GM12878 (cell line): ENCODE measurements around the gene METTL23. TPM values are rescaled to one million over a fixed set of nuclear protein-coding genes. Genes with fewer than 3 reads are reported as not detected.

ENCODE experiments used
- BHLHE40 ChIP-seq, 2 experiments: fragments of 450-650 bp in 1 of 2; IDR thresholded peaks; 2 replicates each; pipeline ENCODE4 v1.6.1; 2011 to 2017; ENCODE audit warnings: low read depth in 2 of 2, borderline replicate concordance in 1 of 2, improper control_type of control experiment in 1 of 2, low read length in 1 of 2, mild to moderate bottlenecking in 1 of 2
- CHD1 ChIP-seq: IDR thresholded peaks from 2 replicates; pipeline ENCODE4 v1.6.1; 2012; ENCODE audit warnings: low read depth, low read length, improper control_type of control experiment
- EZH2 ChIP-seq: IDR thresholded peaks from 2 replicates; pipeline ENCODE4 v1.6.1; 2012; ENCODE audit warnings: low read depth, mild to moderate bottlenecking, control low read depth, inconsistent platforms, low read length, borderline replicate concordance; ENCODE audit not compliant: control insufficient read depth
- JUND ChIP-seq: IDR thresholded peaks from 2 replicates; pipeline ENCODE4 v1.6.1; 2012; ENCODE audit warnings: low read depth, mild to moderate bottlenecking, low read length, improper control_type of control experiment, moderate library complexity
- MEF2B ChIP-seq: fragments of 450-650 bp; IDR thresholded peaks from 2 replicates; pipeline ENCODE4 v1.6.1; 2018; ENCODE audit warnings: mild to moderate bottlenecking, moderate library complexity; ENCODE audit not compliant: partially characterized antibody, poor library complexity, severe bottlenecking
- NFXL1 ChIP-seq: fragments of 450-650 bp; IDR thresholded peaks from 2 replicates; pipeline ENCODE4 v1.6.1; 2017; ENCODE audit warnings: antibody characterized with exemption, mild to moderate bottlenecking, borderline replicate concordance
- RELA ChIP-seq: fragments of 450-650 bp; IDR thresholded peaks from 2 replicates; pipeline ENCODE4 v1.8.0; 2014; ENCODE audit warnings: borderline replicate concordance; ENCODE audit not compliant: partially characterized antibody
- SIX5 ChIP-seq: IDR thresholded peaks from 2 replicates; pipeline ENCODE4 v1.6.1; 2011; ENCODE audit warnings: mild to moderate bottlenecking, low read depth, low read length, moderate library complexity; ENCODE audit not compliant: severe bottlenecking
- SMARCA5 ChIP-seq: fragments of 450-650 bp; IDR thresholded peaks from 2 replicates; pipeline ENCODE4 v1.6.1; 2017; ENCODE audit warnings: mild to moderate bottlenecking
- SUPT20H ChIP-seq: IDR thresholded peaks from 2 replicates; pipeline ENCODE4 v1.6.1; 2011; ENCODE audit warnings: low read depth, mild to moderate bottlenecking, low read length, moderate library complexity, borderline replicate concordance; ENCODE audit not compliant: control insufficient read depth
- ZNF24 ChIP-seq: fragments of 450-650 bp; IDR thresholded peaks from 2 replicates; pipeline ENCODE4 v1.6.1; 2017; ENCODE audit warnings: antibody characterized with exemption, mild to moderate bottlenecking
- polyA plus RNA-seq, 11 experiments: library from polyadenylated mRNA; depleted of rRNA in 4 of 11; unstranded in 6 of 11; stranded (reverse) in 5 of 11; fragments of >200 nt; fragmentation: Nextera tagmentation in 4 of 11; fragmentation: Illumina TruSeq in 1 of 11; extraction: Ambion mirVana in 4 of 11; extraction: Trizol in 1 of 11; gene quantifications; 1 replicate in 1 of 11; 2 replicates in 10 of 11; pipeline versions ENCODE4 v1.2.1 to v1.2.3, GENCODE V29; 2011 to 2016; ENCODE audit warnings: inconsistent platforms in 2 of 11, missing spikeins in 2 of 11, low read depth in 1 of 11
- total RNA-seq, 4 experiments: library from RNA; depleted of rRNA in 3 of 4; stranded (reverse); fragments of >200 nt in 3 of 4; fragmentation: Illumina TruSeq in 1 of 4; extraction: Trizol in 1 of 4; gene quantifications; 2 replicates each; pipeline versions ENCODE4 v1.2.1 to v1.2.3, GENCODE V29; 2013 to 2021
- TF ChIP-seq, protein P1 (sequence below): IDR thresholded peaks from 2 replicates; pipeline ENCODE4 v1.6.1; 2011; ENCODE audit warnings: borderline replicate concordance, low read depth, mild to moderate bottlenecking, moderate library complexity, low read length; ENCODE audit not compliant: insufficient read depth, poor library complexity, severe bottlenecking
- TF ChIP-seq, protein P2 (sequence below): fragments of 450-650 bp; formaldehyde crosslinking; IDR thresholded peaks from 2 replicates; pipeline ENCODE4 v1.4.0; 2020; ENCODE audit warnings: mild to moderate bottlenecking, moderate library complexity
- TF ChIP-seq, protein P3 (sequence below): fragments of 450-650 bp; IDR thresholded peaks from 2 replicates; pipeline ENCODE4 v1.6.1; 2017; ENCODE audit warnings: mild to moderate bottlenecking, moderate library complexity
- TF ChIP-seq, protein P4 (sequence below): fragments of 450-650 bp; IDR thresholded peaks from 2 replicates; pipeline ENCODE4 v1.6.1; 2017; ENCODE audit warnings: mild to moderate bottlenecking, low read depth, inconsistent platforms; ENCODE audit not compliant: poor library complexity, severe bottlenecking

Gene METTL23
- total and polyA plus RNA-seq, 10 of the 15 experiments (the other 5 are each of a cell fraction or from before 2014, with no cell fraction given), result 25.6 to 61.5 (median 30.9) TPM

DNA sequence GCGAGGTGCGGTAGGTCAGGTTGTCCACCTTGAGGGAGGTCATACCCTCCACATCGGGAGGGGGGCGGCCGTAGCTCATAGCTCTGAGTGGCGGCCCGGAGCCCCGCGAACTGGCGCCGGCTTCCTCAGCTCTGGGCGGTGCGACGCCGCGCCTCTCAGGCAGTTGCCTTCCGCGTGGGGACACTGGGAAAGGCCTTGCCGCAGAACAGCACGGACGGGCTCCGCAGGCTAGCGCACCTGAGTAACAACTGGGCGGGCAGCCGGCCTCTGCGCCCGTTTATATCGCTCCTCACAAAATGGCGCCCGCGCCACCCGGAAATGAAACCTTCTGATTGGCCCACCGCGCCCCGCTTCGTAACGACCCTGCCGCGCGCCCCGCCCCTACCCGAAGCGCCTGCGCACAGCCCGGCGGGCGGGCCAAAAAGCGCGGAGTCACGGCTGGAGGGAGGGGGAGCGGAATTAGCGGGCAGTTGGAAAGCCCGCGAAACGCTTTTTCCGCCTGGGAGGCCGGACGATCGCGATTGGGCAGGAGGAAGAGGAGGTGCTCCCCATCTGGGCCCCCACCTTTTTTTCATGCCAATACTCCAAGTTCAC, 10.5 kb downstream of the METTL23 start, which contains the start of gene SRSF2 (continued):
- TF ChIP-seq SMARCA5 (peak; percentile 17; the same call in 1 of the 2 replicates), CHD1 (0 out of 2 replicates have a peak, but pooled peaks have one; percentile 78), RELA (peak; percentile 61), SIX5 (peak; percentile 61), ZNF24 (peak; percentile 25; the same call in 1 of the 2 replicates), JUND (no peak), SUPT20H (no peak), EZH2 (no peak), BHLHE40 (IDR thresholded peaks at IDR 0.05; ENCODE audit: borderline replicate concordance in 1 of 2, low read depth in 2 of 2, low read length in 1 of 2) (no peak), NFXL1 (0 out of 2 replicates have a peak, but pooled peaks have one; percentile 45), MEF2B (peak; percentile 7)
- TF ChIP-seq, protein P1, sequence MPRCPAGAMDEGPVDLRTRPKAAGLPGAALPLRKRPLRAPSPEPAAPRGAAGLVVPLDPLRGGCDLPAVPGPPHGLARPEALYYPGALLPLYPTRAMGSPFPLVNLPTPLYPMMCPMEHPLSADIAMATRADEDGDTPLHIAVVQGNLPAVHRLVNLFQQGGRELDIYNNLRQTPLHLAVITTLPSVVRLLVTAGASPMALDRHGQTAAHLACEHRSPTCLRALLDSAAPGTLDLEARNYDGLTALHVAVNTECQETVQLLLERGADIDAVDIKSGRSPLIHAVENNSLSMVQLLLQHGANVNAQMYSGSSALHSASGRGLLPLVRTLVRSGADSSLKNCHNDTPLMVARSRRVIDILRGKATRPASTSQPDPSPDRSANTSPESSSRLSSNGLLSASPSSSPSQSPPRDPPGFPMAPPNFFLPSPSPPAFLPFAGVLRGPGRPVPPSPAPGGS, result no peak
- TF ChIP-seq, protein P2, sequence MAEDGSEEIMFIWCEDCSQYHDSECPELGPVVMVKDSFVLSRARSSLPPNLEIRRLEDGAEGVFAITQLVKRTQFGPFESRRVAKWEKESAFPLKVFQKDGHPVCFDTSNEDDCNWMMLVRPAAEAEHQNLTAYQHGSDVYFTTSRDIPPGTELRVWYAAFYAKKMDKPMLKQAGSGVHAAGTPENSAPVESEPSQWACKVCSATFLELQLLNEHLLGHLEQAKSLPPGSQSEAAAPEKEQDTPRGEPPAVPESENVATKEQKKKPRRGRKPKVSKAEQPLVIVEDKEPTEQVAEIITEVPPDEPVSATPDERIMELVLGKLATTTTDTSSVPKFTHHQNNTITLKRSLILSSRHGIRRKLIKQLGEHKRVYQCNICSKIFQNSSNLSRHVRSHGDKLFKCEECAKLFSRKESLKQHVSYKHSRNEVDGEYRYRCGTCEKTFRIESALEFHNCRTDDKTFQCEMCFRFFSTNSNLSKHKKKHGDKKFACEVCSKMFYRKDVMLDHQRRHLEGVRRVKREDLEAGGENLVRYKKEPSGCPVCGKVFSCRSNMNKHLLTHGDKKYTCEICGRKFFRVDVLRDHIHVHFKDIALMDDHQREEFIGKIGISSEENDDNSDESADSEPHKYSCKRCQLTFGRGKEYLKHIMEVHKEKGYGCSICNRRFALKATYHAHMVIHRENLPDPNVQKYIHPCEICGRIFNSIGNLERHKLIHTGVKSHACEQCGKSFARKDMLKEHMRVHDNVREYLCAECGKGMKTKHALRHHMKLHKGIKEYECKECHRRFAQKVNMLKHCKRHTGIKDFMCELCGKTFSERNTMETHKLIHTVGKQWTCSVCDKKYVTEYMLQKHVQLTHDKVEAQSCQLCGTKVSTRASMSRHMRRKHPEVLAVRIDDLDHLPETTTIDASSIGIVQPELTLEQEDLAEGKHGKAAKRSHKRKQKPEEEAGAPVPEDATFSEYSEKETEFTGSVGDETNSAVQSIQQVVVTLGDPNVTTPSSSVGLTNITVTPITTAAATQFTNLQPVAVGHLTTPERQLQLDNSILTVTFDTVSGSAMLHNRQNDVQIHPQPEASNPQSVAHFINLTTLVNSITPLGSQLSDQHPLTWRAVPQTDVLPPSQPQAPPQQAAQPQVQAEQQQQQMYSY (CRISPR knock-in tag), result no peak
- TF ChIP-seq, protein P3, sequence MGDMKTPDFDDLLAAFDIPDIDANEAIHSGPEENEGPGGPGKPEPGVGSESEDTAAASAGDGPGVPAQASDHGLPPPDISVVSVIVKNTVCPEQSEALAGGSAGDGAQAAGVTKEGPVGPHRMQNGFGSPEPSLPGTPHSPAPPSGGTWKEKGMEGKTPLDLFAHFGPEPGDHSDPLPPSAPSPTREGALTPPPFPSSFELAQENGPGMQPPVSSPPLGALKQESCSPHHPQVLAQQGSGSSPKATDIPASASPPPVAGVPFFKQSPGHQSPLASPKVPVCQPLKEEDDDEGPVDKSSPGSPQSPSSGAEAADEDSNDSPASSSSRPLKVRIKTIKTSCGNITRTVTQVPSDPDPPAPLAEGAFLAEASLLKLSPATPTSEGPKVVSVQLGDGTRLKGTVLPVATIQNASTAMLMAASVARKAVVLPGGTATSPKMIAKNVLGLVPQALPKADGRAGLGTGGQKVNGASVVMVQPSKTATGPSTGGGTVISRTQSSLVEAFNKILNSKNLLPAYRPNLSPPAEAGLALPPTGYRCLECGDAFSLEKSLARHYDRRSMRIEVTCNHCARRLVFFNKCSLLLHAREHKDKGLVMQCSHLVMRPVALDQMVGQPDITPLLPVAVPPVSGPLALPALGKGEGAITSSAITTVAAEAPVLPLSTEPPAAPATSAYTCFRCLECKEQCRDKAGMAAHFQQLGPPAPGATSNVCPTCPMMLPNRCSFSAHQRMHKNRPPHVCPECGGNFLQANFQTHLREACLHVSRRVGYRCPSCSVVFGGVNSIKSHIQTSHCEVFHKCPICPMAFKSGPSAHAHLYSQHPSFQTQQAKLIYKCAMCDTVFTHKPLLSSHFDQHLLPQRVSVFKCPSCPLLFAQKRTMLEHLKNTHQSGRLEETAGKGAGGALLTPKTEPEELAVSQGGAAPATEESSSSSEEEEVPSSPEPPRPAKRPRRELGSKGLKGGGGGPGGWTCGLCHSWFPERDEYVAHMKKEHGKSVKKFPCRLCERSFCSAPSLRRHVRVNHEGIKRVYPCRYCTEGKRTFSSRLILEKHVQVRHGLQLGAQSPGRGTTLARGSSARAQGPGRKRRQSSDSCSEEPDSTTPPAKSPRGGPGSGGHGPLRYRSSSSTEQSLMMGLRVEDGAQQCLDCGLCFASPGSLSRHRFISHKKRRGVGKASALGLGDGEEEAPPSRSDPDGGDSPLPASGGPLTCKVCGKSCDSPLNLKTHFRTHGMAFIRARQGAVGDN, result peak; percentile 93
- TF ChIP-seq, protein P4, sequence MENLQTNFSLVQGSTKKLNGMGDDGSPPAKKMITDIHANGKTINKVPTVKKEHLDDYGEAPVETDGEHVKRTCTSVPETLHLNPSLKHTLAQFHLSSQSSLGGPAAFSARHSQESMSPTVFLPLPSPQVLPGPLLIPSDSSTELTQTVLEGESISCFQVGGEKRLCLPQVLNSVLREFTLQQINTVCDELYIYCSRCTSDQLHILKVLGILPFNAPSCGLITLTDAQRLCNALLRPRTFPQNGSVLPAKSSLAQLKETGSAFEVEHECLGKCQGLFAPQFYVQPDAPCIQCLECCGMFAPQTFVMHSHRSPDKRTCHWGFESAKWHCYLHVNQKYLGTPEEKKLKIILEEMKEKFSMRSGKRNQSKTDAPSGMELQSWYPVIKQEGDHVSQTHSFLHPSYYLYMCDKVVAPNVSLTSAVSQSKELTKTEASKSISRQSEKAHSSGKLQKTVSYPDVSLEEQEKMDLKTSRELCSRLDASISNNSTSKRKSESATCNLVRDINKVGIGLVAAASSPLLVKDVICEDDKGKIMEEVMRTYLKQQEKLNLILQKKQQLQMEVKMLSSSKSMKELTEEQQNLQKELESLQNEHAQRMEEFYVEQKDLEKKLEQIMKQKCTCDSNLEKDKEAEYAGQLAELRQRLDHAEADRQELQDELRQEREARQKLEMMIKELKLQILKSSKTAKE, result no peak
